IMR-90 (cell line): ENCODE data around the gene ZEB2.

ENCODE experiments used
- CEBPB ChIP-seq: IDR thresholded peaks from 2 replicates; pipeline ENCODE4 v1.6.1; 2012; ENCODE audit warnings: low read depth, low read length, improper control_type of control experiment
- FOS ChIP-seq: fragments of 150-350 bp; IDR thresholded peaks from 2 replicates; pipeline ENCODE4 v1.6.1; 2016; ENCODE audit warnings: low read depth, low read length
- MAFK ChIP-seq: IDR thresholded peaks from 2 replicates; pipeline ENCODE4 v1.6.1; 2012; ENCODE audit warnings: low read depth, low read length, improper control_type of control experiment
- MAZ ChIP-seq: IDR thresholded peaks from 2 replicates; pipeline ENCODE4 v1.6.1; 2012; ENCODE audit warnings: low read depth, mild to moderate bottlenecking, low read length, improper control_type of control experiment, moderate library complexity, borderline replicate concordance
- MXI1 ChIP-seq: IDR thresholded peaks from 2 replicates; pipeline ENCODE4 v1.6.1; 2012; ENCODE audit warnings: low read depth, mild to moderate bottlenecking, low read length, moderate library complexity, borderline replicate concordance
- NFE2L2 ChIP-seq: fragments of 150-350 bp; IDR thresholded peaks from 2 replicates; pipeline ENCODE4 v1.6.1; 2016; ENCODE audit warnings: low read depth, mild to moderate bottlenecking, low read length
- POLR2A ChIP-seq: IDR thresholded peaks from 2 replicates; pipeline ENCODE4 v1.6.1; 2012; ENCODE audit warnings: mild to moderate bottlenecking, low read depth, low read length
- RAD21 ChIP-seq: IDR thresholded peaks from 2 replicates; pipeline ENCODE4 v1.6.1; 2012; ENCODE audit warnings: low read length, improper control_type of control experiment
- RCOR1 ChIP-seq: IDR thresholded peaks from 2 replicates; pipeline ENCODE4 v1.6.1; 2012; ENCODE audit warnings: mild to moderate bottlenecking, low read length, improper control_type of control experiment; ENCODE audit not compliant: insufficient replicate concordance
- RFX5 ChIP-seq: IDR thresholded peaks from 2 replicates; pipeline ENCODE4 v1.8.0; 2012; ENCODE audit warnings: low read depth, mild to moderate bottlenecking, low read length, moderate library complexity
- SMC3 ChIP-seq: fragments of 150-350 bp; IDR thresholded peaks from 2 replicates; pipeline ENCODE4 v1.6.1; 2016; ENCODE audit warnings: low read depth, mild to moderate bottlenecking, antibody characterized with exemption, low read length, moderate library complexity
- TF ChIP-seq, protein P1 (sequence below): conservative IDR thresholded peaks from 2 replicates; pipeline ENCODE4 v1.5.1; 2012; ENCODE audit warnings: mild to moderate bottlenecking, low read depth, low read length, improper control_type of control experiment
- TF ChIP-seq, protein P2 (sequence below): fragments of 150-350 bp; IDR thresholded peaks from 2 replicates; pipeline ENCODE4 v1.6.1; 2016; ENCODE audit warnings: low read depth, mild to moderate bottlenecking, low read length, moderate library complexity, borderline replicate concordance

DNA sequence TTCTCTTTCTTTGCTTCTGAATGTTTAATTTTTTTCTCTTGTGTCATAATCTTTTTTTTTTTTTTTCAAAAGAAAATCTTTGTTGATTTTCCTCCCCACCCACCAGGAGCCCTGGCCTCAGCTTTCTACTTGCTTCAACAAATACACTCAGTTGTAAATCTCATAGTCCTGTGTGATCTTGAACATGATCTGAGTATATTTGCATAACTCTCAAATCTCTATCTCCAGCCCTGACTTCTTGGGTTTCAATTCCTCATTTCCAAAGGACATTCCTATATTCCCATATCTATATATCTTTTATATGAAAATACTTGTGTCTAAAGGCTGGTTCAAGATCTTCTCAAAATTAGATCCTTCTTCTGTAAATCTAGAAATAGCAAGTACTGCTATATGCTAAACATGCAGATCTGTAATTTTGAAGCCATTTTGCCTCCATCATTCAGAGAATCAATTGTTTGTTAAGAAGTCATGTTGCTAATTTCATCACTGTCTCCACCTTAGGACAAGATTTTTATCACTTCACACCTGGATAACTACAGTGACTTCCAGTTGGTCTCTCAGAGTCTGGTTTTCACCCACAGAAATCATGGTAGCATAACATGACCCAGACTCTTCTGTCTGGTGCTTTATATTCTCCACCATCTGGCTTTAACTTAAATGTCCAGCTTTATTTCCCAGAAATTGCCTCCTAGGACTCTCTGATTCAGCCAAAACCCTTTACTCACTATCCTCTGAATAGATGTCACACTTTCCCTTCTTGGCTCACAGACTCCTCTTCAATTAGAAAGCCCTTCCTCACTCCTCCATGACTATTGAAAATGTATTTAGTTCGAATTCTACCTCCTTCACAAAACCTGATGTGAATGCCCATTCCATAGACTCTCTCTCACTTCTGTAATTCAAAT, 98.1 kb downstream of the ZEB2 start:
- TF ChIP-seq, protein P1, sequence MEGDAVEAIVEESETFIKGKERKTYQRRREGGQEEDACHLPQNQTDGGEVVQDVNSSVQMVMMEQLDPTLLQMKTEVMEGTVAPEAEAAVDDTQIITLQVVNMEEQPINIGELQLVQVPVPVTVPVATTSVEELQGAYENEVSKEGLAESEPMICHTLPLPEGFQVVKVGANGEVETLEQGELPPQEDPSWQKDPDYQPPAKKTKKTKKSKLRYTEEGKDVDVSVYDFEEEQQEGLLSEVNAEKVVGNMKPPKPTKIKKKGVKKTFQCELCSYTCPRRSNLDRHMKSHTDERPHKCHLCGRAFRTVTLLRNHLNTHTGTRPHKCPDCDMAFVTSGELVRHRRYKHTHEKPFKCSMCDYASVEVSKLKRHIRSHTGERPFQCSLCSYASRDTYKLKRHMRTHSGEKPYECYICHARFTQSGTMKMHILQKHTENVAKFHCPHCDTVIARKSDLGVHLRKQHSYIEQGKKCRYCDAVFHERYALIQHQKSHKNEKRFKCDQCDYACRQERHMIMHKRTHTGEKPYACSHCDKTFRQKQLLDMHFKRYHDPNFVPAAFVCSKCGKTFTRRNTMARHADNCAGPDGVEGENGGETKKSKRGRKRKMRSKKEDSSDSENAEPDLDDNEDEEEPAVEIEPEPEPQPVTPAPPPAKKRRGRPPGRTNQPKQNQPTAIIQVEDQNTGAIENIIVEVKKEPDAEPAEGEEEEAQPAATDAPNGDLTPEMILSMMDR = no peak
- no peak for TF ChIP-seq POLR2A
- no peak for TF ChIP-seq RFX5
- TF ChIP-seq, protein P2, sequence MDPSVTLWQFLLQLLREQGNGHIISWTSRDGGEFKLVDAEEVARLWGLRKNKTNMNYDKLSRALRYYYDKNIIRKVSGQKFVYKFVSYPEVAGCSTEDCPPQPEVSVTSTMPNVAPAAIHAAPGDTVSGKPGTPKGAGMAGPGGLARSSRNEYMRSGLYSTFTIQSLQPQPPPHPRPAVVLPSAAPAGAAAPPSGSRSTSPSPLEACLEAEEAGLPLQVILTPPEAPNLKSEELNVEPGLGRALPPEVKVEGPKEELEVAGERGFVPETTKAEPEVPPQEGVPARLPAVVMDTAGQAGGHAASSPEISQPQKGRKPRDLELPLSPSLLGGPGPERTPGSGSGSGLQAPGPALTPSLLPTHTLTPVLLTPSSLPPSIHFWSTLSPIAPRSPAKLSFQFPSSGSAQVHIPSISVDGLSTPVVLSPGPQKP = no peak
- TF ChIP-seq FOS = no peak
- no peak for TF ChIP-seq RAD21
- TF ChIP-seq SMC3 = no peak
- no peak for TF ChIP-seq MAZ
- TF ChIP-seq MXI1 = no peak
- no peak for TF ChIP-seq MAFK
- no peak for TF ChIP-seq RCOR1
- no peak for TF ChIP-seq CEBPB
- no peak for TF ChIP-seq NFE2L2
